Esophagus squamous epithelium (tissue), 4 donors: ENCODE measurements around the gene L3MBTL1.

ENCODE experiments used
- POLR2A ChIP-seq, 4 donors: fragments of 450-650 bp; IDR thresholded peaks; one replicate each; pipeline ENCODE4 v1.6.1; 2017; ENCODE audit warnings: antibody characterized with exemption in 4 of 4, mild to moderate bottlenecking in 4 of 4, moderate library complexity in 3 of 4
- TF ChIP-seq, protein P1 (sequence below), 6 experiments: fragments of 450-650 bp in 4 of 6; fragments of 200-600 bp in 2 of 6; sonication (generic) in 2 of 6; IDR thresholded peaks; one replicate each; pipeline ENCODE4 v1.5.1; 2016 to 2019; ENCODE audit warnings: antibody characterized with exemption in 6 of 6, mild to moderate bottlenecking in 4 of 6, moderate library complexity in 4 of 6

DNA sequence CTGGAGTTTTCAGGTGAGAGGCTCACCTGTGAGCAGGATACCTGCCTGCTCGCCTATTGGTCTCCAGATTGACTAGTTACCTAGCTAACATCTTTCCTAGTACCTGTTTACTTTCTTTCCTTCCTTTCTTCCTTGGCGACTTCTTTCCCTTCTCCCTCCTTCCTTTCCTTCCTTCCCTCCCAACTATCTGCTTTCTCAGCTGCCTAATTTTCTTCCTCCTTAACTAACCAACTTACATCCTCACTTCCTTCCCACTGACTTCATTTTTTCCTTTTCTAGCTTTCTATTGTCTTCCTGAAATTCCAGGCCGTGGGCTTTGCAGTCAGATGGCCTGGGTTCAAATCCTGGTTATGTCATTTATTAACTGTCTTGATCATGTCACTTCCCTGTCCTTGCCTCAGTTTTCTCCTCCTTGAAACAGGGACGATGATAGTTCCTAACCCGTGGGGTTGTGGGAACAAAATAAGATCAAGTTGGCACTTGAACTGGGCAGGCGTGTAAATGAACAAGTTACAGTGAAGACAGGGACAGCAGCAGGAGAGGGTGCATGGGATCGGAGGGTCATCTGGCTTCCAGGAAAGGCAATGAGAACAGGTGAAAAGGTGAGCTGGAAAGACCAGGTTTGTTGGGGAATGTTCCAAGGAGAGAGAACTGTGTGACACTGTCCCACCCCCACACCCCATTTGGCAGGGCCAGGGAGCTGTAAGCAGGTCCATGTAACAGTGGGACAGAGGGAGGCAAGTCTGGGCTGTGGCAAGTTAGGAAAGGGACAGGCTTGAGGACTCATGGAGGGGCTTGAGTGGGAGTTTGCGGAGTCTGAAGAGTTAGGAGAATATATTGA is 51.9 kb downstream of the L3MBTL1 start:
- TF ChIP-seq, protein P1, sequence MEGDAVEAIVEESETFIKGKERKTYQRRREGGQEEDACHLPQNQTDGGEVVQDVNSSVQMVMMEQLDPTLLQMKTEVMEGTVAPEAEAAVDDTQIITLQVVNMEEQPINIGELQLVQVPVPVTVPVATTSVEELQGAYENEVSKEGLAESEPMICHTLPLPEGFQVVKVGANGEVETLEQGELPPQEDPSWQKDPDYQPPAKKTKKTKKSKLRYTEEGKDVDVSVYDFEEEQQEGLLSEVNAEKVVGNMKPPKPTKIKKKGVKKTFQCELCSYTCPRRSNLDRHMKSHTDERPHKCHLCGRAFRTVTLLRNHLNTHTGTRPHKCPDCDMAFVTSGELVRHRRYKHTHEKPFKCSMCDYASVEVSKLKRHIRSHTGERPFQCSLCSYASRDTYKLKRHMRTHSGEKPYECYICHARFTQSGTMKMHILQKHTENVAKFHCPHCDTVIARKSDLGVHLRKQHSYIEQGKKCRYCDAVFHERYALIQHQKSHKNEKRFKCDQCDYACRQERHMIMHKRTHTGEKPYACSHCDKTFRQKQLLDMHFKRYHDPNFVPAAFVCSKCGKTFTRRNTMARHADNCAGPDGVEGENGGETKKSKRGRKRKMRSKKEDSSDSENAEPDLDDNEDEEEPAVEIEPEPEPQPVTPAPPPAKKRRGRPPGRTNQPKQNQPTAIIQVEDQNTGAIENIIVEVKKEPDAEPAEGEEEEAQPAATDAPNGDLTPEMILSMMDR (IDR thresholded peaks at IDR 0.05) = no peak
- no peak for TF ChIP-seq POLR2A (IDR thresholded peaks at IDR 0.05)
